GM21786 (cell line): ENCODE measurements around the gene TTC23.

ENCODE experiments used
- ATAC-seq: cut with Tn5 transposase; IDR thresholded peaks from one replicate; pipeline ENCODE4 v1.9.1; 2021; ENCODE audit not compliant: unreplicated experiment

Gene TTC23

GRCh38 chr15:99090011-99090699 is 159.2 kb downstream of the TTC23 start:
- ATAC-seq = peak; percentile 99

DNA sequence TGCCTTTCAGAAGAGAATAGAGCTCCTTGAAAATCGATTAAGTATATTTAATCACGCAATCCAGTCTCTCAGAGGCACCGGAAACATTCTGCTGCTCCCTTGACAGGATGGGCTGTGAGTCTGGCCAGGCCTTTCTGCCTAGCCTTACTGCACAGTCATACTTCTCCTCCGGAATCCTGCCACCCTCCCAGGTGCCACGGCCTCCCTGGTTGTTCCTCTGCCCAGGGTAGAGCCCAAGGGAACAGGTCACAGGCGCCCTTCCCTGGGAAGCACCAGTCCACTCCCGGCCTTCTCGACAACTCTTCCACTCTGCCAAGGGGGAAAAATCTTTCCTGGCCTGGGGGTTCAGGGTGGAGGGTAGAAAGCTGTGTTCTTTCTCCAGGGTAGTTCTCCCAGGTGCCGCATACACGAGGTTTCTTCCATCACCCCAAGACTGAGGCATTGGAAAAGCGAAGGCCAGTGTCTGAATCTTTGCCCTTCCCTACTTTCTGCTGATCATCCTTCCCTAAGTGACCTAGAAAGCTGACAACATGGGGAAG is 161.9 kb downstream of the TTC23 start:
- ATAC-seq = no peak

DNA sequence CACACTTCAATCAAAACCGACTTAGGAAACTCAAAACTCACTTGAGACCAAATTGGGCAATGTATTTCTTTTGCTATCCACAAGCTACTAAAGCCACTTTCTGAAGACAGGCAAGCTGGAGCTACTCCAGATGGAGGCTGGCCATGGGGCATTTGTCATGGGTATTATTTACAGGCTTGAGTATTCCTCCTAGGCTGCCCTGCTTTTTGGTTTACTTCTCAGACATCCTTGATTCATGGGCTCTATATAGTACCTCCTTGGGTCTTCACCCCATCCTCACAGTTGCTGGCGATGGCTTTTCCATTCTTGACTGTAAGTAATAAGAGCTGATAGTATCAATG is 163.1 kb downstream of the TTC23 start:
- no peak for ATAC-seq
